Epithelial cell of prostate (primary cell): Measurements from ENCODE around the gene RGL2.
A peak's percentile ranks its signal among the peaks of the same experiment; 100 is the strongest.

Source experiments
- DNase-seq: peaks from one replicate; pipeline ENCODE4 v3.0.0-alpha.2; 2011; ENCODE audit warnings: low read depth, low spot score
- H3K27ac ChIP-seq: fragments of 450-650 bp; 2 replicates; pipeline ENCODE4 v1.5.1; 2017; ENCODE audit warnings: mild to moderate bottlenecking

Gene RGL2

GRCh38 chr6:33248932-33249731 is 49.6 kb downstream of the RGL2 start:
- H3K27ac ChIP-seq = peak overlapping the region; percentile 95
- peak; percentile 97 for DNase-seq

GRCh38 chr6:33248643-33248931 is 50.2 kb downstream of the RGL2 start:
- H3K27ac ChIP-seq = peak overlapping the region; percentile 95
- no peak for DNase-seq

GRCh38 chr6:33247977-33248642 is 50.6 kb downstream of the RGL2 start:
- H3K27ac ChIP-seq = peak overlapping the region; percentile 95
- no peak for DNase-seq

- DNase-seq = no peak
- H3K27ac ChIP-seq = no peak overlapping the region
Measured at GRCh38 chr6:33243476-33243875, 55.3 kb downstream of the RGL2 start.

GRCh38 chr6:33241968-33242367 is 56.8 kb downstream of the RGL2 start:
- no peak for DNase-seq
- H3K27ac ChIP-seq = no peak overlapping the region
